Esophagus muscularis mucosa (tissue), 4 donors: ENCODE results near the gene GPR84. TPM values are rescaled to one million over a fixed set of nuclear protein-coding genes. Genes with fewer than 3 reads are reported as not detected.
A peak's percentile ranks its signal among the peaks of the same experiment; 100 is the strongest.
"Not testable (repeated sequence)": the region's sequence is repeated elsewhere in the genome, so short reads cannot be mapped to it uniquely, and the experiment has no call there.

Experiments
- DNase-seq: peaks from one replicate; pipeline ENCODE4 v3.0.0-alpha.2; 2017; ENCODE audit errors: extremely low spot score
- H3K27ac ChIP-seq, 4 donors: fragments of 200-600 bp; sonication (generic); replicated peaks in 1 of 4; 1 replicate in 3 of 4; 2 replicates in 1 of 4; pipeline ENCODE4 v1.5.1; 2016 to 2019; ENCODE audit warnings: mild to moderate bottlenecking in 1 of 4
- H3K27me3 ChIP-seq, 4 donors: fragments of 200-600 bp; sonication (generic); one replicate each; pipeline versions ENCODE4 v1.5.1 to v1.6.0; 2016 to 2019
- H3K36me3 ChIP-seq, 4 donors: fragments of 200-600 bp; sonication (generic); one replicate each; pipeline ENCODE4 v1.5.1; 2016 to 2019
- H3K4me1 ChIP-seq, 4 donors: fragments of 200-600 bp; sonication (generic); one replicate each; pipeline ENCODE4 v1.5.1; 2016 to 2019
- H3K4me3 ChIP-seq, 4 donors: fragments of 200-600 bp; sonication (generic); 1 replicate in 2 of 4; 2 replicates in 2 of 4; pipeline ENCODE4 v1.5.1; 2016 to 2019; ENCODE audit warnings: mild to moderate bottlenecking in 4 of 4, moderate library complexity in 1 of 4
- H3K9me3 ChIP-seq, 4 donors: fragments of 200-600 bp; sonication (generic); 1 replicate in 3 of 4; 2 replicates in 1 of 4; pipeline ENCODE4 v1.5.1; 2016 to 2019
- EP300 ChIP-seq: sonication (generic); formaldehyde crosslinking; IDR thresholded peaks from one replicate; pipeline ENCODE4 v1.6.1; 2017; ENCODE audit warnings: antibody characterized with exemption
- POLR2A ChIP-seq: fragments of 450-650 bp; IDR thresholded peaks from one replicate; pipeline ENCODE4 v1.6.1; 2017; ENCODE audit warnings: antibody characterized with exemption, moderate library complexity, mild to moderate bottlenecking, low read depth
- POLR2AphosphoS5 ChIP-seq, 2 donors: sonication (generic); formaldehyde crosslinking; IDR thresholded peaks; one replicate each; pipeline ENCODE4 v1.6.1; 2017; ENCODE audit warnings: antibody characterized with exemption in 2 of 2
- WGBS: methylation state at CpG from one replicate; pipeline ENCODE4 v1.1.5; 2018; 5-methylcytosine and 5-hydroxymethylcytosine counted together
- intact Hi-C: fragments of 100-400 bp; cut with DNase I; formaldehyde crosslinking; loops from one replicate; pipeline ENCODE4 v1.15.1; 2023
- total RNA-seq, 4 donors: library from RNA; depleted of rRNA; stranded (reverse); fragments of >200 nt; gene quantifications; one replicate each; pipeline versions ENCODE4 v1.1.0 to v1.2.1, GENCODE V29; 2016
- TF ChIP-seq, protein P1 (sequence below), 3 experiments: fragments of 200-600 bp in 2 of 3; fragments of 450-650 bp in 1 of 3; sonication (generic) in 2 of 3; IDR thresholded peaks; one replicate each; pipeline ENCODE4 v1.5.1; 2017 to 2019; ENCODE audit warnings: antibody characterized with exemption in 3 of 3, mild to moderate bottlenecking in 2 of 3, moderate library complexity in 1 of 3

Gene GPR84
- total RNA-seq, 4 donors from 2014 or later, result 0.66 TPM; not detected in 3

DNA sequence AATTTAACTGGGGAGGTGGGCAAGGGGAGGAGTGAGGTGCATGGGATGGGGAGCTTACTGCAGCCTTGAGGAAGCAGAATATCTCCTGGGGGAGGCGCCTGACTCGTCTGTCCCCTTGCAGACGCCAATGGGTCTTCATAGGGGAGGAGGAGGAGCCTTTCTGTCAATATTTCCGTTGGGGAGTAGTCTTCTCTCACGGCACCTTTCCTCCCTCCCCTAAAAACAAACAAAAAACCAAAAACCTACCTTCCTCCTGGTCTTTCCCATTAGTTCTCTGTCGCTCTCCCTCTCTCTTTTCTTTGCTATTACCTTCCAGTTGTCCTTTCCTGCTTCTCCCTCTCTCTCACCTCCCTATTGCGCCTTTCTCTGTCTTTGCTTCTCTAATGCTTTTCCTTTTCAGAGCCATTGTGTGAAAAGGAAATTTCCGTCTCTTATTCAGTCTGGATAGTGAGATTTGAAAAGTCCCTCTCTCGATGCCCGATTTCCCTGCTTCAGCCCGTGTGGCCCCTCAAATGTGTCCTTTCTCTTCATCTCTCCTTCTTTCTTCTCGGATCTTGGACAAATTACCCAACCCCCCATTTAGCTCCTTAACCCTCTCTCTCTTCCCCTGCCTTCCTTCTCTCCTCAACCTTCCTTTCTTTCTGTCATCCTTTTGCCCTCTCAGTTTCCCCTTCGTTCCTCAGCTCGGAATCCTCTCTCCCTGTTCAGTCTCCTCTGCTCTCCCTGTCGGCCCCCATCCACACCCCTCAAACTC, 5.9 kb downstream of the GPR84 start:
- peaks cover 22 to 62% (median 54%) of the 10 kb centered on the region in 4 donors for H3K4me1 ChIP-seq
- 7% methylated on average over 15 of the region's 15 CpGs for WGBS
- intact Hi-C loops, result no loop called here

DNA sequence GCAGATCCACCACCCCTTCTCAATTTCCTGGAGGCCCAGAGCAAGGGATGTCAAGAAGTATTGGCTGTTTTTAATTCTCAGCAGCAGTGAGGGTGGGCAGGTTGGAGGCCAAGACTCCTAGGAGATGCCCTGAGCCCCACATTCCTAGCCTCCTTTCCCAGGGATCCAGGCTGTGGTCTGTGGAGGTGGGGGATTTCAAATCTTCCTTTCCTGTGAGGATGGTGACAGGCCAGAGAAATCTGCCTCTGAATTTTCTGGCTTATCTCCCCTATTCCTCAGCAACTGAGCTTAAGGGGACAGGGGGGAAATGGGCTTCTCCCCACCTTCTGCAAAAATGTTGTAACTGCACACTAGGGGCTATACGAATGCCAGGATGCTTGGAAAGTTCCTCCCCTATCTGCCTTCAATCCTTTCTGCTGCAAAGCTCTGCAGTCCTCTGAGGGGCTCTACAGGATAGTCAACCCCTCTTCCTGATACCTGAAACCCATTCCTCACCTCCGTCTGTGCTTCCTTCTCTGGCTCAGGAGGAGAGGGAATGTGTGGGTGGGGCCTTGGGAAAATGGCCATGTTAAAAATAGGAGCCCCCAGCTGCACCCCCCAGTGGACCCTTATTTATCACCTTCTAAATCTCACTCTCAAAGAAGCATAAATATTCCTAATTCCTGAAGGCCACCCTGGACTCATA, 6.6 kb downstream of the GPR84 start:
- no peaks in the 10 kb centered on the region for H3K9me3 ChIP-seq
- H3K27ac ChIP-seq, result peak overlapping the region in 3 of 4 donors; percentile 88 to 92 (median 90)
- 48% methylated on average over 2 of the region's 2 CpGs for WGBS
- H3K4me1 ChIP-seq, result peaks cover 28 to 69% (median 61%) of the 10 kb centered on the region in 4 donors
- DNase-seq, result no peak
- peak overlapping the region in 2 of 4 donors; percentile 54 to 69 for H3K4me3 ChIP-seq
- TF ChIP-seq POLR2A, result no peak
- H3K27me3 ChIP-seq, result no peaks in the 10 kb centered on the region
- no peaks in the 10 kb centered on the region for H3K36me3 ChIP-seq
- intact Hi-C loops, result no loop called here

More for the DNA sequence above, 5.9 kb downstream of the GPR84 start:
- no peaks in the 10 kb centered on the region for H3K36me3 ChIP-seq
- DNase-seq, result no peak
- TF ChIP-seq POLR2A (no peak), POLR2AphosphoS5 (IDR thresholded peaks at IDR 0.05) (no peak), EP300 (no peak)
- TF ChIP-seq, protein P1, sequence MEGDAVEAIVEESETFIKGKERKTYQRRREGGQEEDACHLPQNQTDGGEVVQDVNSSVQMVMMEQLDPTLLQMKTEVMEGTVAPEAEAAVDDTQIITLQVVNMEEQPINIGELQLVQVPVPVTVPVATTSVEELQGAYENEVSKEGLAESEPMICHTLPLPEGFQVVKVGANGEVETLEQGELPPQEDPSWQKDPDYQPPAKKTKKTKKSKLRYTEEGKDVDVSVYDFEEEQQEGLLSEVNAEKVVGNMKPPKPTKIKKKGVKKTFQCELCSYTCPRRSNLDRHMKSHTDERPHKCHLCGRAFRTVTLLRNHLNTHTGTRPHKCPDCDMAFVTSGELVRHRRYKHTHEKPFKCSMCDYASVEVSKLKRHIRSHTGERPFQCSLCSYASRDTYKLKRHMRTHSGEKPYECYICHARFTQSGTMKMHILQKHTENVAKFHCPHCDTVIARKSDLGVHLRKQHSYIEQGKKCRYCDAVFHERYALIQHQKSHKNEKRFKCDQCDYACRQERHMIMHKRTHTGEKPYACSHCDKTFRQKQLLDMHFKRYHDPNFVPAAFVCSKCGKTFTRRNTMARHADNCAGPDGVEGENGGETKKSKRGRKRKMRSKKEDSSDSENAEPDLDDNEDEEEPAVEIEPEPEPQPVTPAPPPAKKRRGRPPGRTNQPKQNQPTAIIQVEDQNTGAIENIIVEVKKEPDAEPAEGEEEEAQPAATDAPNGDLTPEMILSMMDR (IDR thresholded peaks at IDR 0.05), result no peak
- no peaks in the 10 kb centered on the region for H3K9me3 ChIP-seq
- H3K27ac ChIP-seq, result peak overlapping the region; percentile 88 to 92 (median 90)
- no peaks in the 10 kb centered on the region for H3K27me3 ChIP-seq
- peak overlapping the region; percentile 54 to 74 (median 70) for H3K4me3 ChIP-seq

DNA sequence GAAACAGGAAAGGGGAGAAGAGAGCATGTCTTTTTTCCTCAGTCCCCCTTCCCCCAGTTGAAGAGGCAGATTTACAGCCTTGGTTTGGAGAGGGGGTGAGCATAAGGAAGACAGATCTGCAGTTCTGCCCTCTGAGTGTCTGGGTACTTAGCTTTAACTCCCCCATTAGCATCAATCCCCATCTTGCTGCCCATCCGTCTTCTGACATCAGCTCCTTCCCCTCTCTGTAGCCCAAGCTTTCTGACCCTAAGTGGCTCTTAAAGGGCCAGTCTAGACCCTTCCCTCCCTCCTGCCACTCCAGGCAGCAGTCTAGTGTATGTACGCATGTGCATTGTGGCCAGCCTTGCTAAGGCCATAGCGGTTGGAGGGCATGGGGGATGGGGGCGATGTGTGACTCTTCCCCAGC, 7.3 kb downstream of the GPR84 start:
- H3K4me3 ChIP-seq, result no peak overlapping the region
- DNase-seq, result no peak
- H3K36me3 ChIP-seq, result no peaks in the 10 kb centered on the region
- H3K27ac ChIP-seq, result peak overlapping the region in 2 of 4 donors; percentile 64 to 92
- intact Hi-C loops, result no loop called here
- TF ChIP-seq POLR2AphosphoS5 (IDR thresholded peaks at IDR 0.05) (no peak), POLR2A (no peak), EP300 (no peak)
- TF ChIP-seq, protein P1 (IDR thresholded peaks at IDR 0.05), result no peak
- H3K27me3 ChIP-seq, result no peaks in the 10 kb centered on the region
- WGBS, result 68% methylated on average over 4 of the region's 4 CpGs
- H3K4me1 ChIP-seq, result peaks cover 35 to 76% (median 68%) of the 10 kb centered on the region in 4 donors
- H3K9me3 ChIP-seq, result no peaks in the 10 kb centered on the region

DNA sequence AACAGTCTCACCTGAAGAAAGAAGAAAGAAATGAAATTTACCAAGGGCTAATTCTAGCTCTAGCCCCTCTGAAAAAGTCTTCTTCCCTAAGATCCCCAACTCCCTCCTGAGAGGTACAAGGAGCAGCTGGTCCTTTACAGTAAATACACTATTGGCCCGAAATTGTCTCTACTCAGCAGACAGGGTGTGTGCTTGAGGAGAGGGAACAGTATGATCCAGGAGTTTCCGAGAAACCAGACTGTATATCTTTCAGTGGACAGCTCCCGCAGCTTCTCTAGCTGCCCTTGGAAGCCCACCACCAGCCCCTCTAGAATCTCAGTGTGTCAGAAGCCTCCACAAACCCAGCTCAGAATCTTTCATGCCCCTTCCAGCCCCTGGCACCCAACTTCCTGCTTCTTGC, 8.1 kb downstream of the GPR84 start:
- no peaks in the 10 kb centered on the region for H3K9me3 ChIP-seq
- H3K36me3 ChIP-seq, result peaks cover 0 to 4% (median 2%) of the 10 kb centered on the region in 4 donors
- WGBS, result 57% methylated on average over 3 of the region's 3 CpGs
- H3K4me3 ChIP-seq, result no peak overlapping the region
- DNase-seq, result no peak
- TF ChIP-seq EP300 (no peak), POLR2AphosphoS5 (IDR thresholded peaks at IDR 0.05) (peak in 1 of 2 donors; percentile 45)
- peaks cover 40 to 83% (median 75%) of the 10 kb centered on the region in 4 donors for H3K4me1 ChIP-seq
- intact Hi-C loops, result no loop called here
- H3K27ac ChIP-seq, result peak overlapping the region in 3 of 4 donors; percentile 0 to 92 (median 64)
- no peaks in the 10 kb centered on the region for H3K27me3 ChIP-seq

DNA sequence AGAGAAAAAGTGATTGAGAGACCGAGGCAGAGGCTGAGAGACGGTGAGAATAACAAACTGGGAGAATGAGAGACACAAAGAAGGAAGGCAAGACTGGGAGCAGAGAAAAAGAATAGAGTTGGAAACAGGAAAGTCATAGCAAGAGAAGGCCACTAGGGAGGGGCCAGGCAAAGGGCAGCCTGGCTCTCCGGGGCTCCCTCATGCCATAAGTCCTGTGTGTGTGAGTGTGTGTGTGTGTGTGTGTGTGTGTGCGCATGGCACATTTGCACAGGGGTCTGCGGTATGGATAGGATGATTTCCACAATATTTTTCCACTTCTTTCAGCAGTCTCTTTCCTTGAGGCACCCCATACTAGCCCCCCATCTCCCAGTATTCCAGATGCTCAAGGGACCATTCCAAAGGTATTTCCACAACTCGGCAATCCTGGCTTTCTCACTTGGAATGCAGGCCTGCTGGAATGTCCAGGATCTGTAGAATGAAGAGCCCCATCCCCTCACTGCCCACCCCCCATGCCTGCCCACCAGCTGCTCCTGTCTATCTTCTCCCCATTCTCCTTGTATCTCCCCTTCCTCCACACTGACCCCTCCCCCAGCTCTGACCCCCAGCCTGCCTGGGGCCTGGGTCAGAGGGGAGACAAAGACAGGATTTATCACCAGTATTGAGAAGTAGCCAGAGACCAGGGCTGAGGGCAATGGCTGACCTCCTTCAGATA, 9.0 kb downstream of the GPR84 start:
- H3K4me1 ChIP-seq, result peaks cover 35 to 85% (median 76%) of the 10 kb centered on the region in 4 donors
- peaks cover 6 to 14% (median 11%) of the 10 kb centered on the region in 4 donors for H3K36me3 ChIP-seq
- intact Hi-C loops, result no loop called here
- WGBS, result 74% methylated on average over 6 of the region's 6 CpGs
- H3K4me3 ChIP-seq, result no peak overlapping the region
- no peaks in the 10 kb centered on the region for H3K9me3 ChIP-seq
- H3K27ac ChIP-seq, result peak overlapping the region in 3 of 4 donors; percentile 0 to 92 (median 64)
- no peaks in the 10 kb centered on the region for H3K27me3 ChIP-seq
- no peak for TF ChIP-seq POLR2A
- no peak for TF ChIP-seq POLR2AphosphoS5 (IDR thresholded peaks at IDR 0.05)
- TF ChIP-seq, protein P1 (IDR thresholded peaks at IDR 0.05), result no peak
- TF ChIP-seq EP300, result no peak
- no peak for DNase-seq

DNA sequence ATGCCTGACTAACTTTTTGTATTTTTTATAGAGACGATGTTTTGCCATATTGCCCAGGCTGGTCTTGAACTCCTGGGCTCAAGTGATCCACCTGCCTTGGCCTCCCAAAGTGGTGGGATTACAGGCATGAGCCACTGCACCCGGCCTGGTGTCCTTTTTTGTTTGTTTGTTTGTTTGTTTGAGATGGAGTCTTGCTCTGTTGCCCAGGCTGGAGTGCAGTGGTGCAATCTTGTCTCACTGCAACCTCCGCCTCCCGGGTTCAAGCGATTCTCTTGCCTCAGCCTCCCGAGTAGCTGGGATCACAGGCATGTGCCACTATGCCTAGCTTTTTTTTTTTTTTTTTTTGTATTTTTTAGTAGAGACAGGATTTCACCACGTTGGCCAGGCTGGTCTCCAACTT, 10.0 kb downstream of the GPR84 start:
- 82% methylated on average over 7 of the region's 7 CpGs for WGBS
- intact Hi-C loops, H3K4me3 ChIP-seq, H3K9me3 ChIP-seq, H3K27me3 ChIP-seq, DNase-seq: not testable (repeated sequence)
- peak overlapping the region in 2 of 4 donors; percentile 82 to 86 for H3K27ac ChIP-seq
- peaks cover 29 to 78% (median 67%) of the 10 kb centered on the region in 4 donors for H3K4me1 ChIP-seq
- H3K36me3 ChIP-seq, result peaks cover 16 to 24% (median 21%) of the 10 kb centered on the region in 4 donors
